ENCODE data around the gene PDE1A.

The PDE1A gene

DNA sequence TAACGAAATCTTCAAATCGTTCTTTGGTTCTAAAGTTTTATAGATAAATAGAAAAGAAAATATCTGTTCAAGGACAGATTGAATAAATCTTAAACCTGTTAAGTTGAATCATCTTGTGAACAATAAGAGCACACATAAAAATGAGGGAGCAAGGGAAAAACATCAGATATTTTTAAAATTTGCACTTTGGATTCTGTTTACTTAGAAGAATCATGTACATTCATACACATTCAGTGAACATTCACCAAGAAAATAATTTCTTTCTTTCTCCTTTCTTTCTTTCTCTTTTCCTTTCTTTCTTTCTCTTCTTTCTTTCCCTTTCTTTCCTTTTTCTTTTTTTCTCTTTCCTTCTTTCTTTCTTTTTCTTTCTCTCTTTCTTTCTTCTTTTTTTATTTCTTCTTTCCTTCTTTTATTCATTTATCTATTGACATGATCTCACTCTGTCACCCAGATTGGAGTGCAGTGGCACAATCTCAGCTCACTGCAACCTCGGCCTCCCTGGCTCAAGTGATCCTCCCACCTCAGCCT is 164.9 kb downstream of the PDE1A start:
- no peak for DNase-seq

DNA sequence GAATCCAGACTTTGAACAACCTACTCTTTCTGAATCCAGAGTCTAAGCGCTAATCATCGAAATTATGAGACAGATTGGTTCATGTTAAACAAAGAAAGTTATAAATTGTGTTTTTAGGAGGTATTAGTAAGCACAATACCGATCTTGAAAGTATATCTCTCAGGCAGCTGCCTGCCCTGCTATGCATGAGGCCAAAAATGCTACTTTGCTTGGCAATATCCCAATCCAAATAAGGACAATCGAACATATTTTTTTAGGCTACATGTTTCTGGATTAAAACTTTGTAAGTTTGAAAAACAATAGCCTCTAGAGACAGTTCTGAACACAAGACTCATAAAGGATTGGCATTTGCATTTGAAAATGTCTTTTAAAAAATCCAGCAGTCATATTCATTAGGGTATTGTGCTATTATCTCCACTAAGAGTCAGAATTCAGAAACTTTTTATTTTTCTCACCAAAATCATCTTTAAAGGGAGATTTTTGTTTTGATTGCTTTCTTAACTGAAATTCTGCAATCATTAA is 167.1 kb downstream of the PDE1A start:
- no peak for DNase-seq

- no peak for DNase-seq
Measured at GRCh38 chr2:182252534-182252933, 174.3 kb downstream of the PDE1A start.

- no peak for DNase-seq
Measured at GRCh38 chr2:182248898-182249297, 177.9 kb downstream of the PDE1A start.

GRCh38 chr2:182248362-182248761 is 178.5 kb downstream of the PDE1A start:
- DNase-seq = no peak

DNA sequence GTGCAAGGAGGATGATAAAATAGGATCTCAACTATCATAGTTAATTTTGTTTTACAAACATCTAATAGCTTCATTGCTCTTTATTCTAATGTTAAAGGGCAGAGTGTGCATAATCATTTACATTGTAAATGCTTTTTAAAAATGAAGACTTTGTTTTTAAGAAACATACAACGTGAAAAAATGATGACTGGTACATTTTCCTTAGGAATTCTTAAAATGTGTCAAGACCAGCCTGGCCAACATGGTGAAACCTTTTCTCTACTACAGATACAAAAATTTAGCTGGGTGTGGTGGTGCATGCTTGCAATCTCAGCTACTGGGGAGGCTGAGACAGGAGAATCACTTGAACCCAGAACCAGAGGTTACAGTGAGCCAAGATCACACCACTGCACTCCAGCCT is 179.0 kb downstream of the PDE1A start:
- DNase-seq = no peak

GRCh38 chr2:182245963-182246362 is 180.9 kb downstream of the PDE1A start:
- DNase-seq = no peak

DNA sequence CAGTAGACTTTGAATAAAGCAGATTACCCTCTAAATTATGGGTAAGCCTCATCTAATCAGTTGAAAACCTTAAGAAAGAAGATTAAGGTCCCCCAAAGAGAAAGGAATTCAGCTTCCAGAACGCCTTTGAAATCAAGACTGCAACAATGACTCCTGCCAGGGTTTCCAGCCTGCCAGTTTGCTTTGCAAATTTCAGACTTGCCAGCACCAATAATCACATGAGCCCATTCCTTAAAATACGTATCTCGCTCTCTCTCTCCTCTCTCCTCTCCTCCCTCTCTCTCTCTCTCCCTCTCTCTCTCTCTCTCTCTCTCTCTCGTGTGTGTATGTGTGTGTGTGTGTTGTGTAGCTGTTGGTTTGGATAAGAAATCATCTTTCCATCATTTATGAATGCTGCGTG is 184.2 kb downstream of the PDE1A start:
- no peak for DNase-seq

DNA sequence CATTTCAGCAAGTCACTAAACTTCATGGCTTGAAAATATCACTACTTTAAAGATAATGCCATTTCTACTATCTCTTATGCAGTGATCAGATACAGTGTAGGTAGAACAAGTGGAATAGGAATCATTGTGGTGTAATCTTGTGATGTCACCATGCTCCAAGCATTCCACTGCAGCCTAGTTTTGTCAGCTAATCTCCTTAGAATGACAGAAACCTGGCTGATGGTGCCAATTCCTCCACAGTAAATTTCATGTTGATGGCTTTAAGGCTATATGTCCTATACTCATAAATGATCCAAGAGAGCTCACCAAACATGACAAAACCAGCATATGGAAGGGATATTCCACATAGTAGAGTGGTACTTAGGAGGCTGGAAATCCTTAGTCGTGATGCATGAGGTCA is 184.9 kb downstream of the PDE1A start:
- DNase-seq = no peak

DNA sequence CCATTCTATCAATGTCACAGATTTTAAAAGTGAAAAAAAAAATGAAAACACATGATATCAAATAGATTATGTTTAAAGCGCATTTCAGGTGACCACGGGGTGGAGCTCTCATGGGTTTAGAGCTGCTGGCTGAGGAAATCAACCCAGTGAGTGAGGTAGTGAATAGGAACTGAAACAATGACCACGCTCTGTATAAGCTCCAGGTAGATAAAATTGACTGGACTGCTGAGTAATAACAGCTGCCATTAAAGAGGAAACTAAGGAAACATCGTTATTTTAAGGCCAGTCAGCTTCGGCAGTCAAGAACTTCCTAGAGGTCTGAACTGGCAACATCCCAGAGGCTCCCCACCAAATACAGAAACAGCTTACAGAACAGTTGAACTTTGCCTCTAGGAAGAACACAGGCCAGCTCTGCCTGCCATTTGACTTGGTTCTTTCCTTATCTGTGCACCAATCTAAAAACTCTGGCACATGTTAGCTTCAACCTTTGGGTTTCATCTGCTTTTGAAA is 185.9 kb downstream of the PDE1A start:
- no peak for DNase-seq

GRCh38 chr2:182230561-182230960 is 196.3 kb downstream of the PDE1A start:
- DNase-seq = no peak

- DNase-seq = no peak
Measured at GRCh38 chr2:182229297-182229696, 197.5 kb downstream of the PDE1A start.

GRCh38 chr2:182228741-182229140 is 198.1 kb downstream of the PDE1A start:
- DNase-seq = no peak

DNA sequence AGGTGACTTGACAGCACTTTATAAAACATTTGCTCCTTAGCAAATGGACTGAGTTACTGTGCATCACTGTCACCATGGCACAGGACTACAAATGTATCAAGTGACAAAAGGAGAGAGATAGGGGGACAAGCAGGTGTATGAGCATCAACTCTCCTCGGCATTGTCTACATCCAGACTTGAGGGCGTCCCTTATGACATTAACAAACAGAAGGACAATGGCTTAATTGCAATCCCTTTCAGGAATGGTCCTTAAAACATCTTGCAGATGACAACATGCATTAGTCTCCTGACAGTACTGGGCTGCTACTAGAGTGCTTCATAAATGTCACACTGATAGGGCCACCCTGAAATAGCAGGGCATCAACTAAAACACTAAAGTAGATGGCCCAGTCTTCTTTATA is 198.8 kb downstream of the PDE1A start:
- no peak for DNase-seq

DNA sequence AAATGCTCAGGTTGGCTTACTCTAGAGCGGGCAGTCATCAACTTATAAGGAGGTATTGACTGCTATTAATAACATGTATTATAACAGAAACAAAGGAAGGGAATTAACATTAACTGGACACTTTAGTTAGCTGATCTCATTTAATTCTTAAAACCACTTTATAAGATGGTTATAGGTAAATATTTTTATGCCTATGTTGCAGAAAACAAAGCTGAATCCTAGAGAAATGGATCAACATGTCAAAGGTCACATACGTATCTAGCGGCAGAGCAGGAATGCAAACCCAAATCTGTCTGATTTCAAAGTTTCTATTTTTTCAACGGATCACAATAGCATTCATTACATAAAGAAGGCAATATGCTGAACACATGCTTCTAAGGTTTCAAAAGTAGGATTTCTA is 200.0 kb downstream of the PDE1A start:
- DNase-seq = no peak

- DNase-seq = no peak
Measured at GRCh38 chr2:182224669-182225068, 202.2 kb downstream of the PDE1A start.

GRCh38 chr2:182220998-182221397 is 205.8 kb downstream of the PDE1A start:
- DNase-seq = no peak

DNA sequence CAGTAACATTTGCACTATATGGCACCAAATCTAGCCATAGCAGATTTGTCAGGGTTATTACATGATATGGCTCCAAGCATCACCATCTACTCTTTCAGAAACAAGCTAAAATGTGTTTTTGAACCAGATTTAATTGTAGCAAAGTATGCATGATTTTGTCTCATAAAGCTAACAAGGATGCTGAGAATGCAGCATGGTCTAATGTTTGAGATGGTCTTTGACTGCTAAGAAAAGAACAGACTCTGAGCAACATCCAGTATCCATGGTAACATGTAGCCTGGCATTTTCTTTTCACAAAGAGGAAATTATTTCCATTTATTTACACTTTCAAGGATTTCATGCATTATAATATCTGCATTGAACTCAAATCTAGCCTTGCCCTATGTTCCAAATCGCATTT is 206.5 kb downstream of the PDE1A start:
- no peak for DNase-seq

DNA sequence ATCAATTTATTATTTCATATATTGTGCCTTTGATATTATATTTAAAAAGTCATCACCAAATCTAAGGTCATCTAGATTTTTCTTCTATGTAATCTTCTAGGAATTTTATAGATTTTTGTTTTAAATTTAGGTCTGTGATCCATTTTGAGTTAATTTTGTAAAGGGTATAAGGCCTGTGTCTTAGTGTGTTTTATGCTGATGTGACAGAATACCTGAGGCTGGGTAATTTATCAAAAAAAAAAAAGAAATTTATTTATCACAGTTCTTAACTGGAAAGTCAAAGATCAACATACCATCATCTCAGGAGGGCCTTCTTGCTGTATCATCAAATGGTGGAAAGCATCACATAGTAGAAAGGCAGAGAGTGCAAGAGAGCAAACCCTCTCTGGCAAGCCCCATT is 216.2 kb downstream of the PDE1A start:
- DNase-seq = no peak

DNA sequence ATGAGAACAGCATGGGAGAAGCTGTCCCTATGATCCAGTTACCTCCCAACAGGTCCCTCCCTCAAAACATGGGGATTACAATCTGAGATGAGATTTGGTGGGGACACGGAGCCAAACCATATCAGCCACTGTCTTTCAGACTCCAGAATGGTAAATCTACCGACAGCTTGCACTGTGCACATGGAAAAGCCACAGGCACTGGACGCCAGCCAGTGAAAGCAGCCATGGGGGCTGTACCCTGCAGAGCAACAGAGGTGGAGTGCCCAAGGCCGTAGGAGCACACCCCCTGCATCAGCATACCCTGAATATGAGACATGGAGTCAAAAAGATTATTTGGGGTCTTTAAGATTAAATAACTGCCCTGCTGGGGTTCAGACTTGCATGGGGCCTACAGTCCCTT is 218.4 kb downstream of the PDE1A start:
- DNase-seq = no peak

DNA sequence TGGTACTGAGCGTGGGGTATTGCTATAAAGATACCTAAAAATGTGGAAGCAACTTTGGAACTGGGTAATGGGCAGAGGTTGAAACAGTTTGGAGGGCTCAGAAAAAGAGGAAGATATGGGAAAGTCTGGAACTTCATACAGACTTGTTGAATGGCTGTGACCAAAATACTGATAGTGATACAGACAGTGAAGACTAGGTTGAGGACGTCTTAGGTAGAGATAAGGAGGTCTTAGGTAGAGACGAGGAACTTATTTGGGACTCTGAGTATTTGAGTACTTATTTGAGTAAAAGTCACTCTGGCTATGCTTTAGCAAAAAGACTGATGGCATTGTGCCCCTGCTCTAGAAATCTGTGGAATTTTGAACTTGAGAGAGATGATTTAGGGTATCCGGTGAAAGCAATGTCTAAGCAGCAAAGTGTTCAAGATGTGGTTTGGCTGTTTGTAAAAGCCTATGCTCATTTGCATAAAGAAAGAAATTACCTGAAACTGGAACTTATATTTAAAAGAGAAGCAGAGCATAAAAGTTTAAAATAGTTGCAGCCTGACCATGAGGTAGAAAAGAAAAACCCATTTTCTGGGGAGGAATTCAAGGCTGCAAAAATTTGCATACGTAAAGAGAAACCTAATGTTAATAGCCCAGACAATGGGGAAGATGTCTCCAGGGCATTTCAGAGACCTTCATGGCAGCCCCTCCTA is 219.6 kb downstream of the PDE1A start:
- no peak for DNase-seq

- no peak for DNase-seq
Measured at GRCh38 chr2:182197529-182197928, 229.3 kb downstream of the PDE1A start.

GRCh38 chr2:182193291-182193690 is 233.5 kb downstream of the PDE1A start:
- no peak for DNase-seq

- DNase-seq = no peak
Measured at GRCh38 chr2:182191061-182191460, 235.8 kb downstream of the PDE1A start.

- DNase-seq = no peak
Measured at GRCh38 chr2:182187130-182187529, 239.7 kb downstream of the PDE1A start.
